SH-SY5Y (cell line): Measurements from ENCODE around the gene PARP11.

Experiments
- GATA2 ChIP-seq: IDR thresholded peaks from 2 replicates; pipeline ENCODE4 v1.6.1; 2011; ENCODE audit warnings: mild to moderate bottlenecking, low read depth, low read length
- GATA3 ChIP-seq: IDR thresholded peaks from 2 replicates; pipeline ENCODE4 v1.6.1; 2011; ENCODE audit warnings: low read depth, mild to moderate bottlenecking, low read length, moderate library complexity

- TF ChIP-seq GATA3 (no peak), GATA2 (no peak)
Observed at GRCh38 chr12:3770891-3771290, 102.3 kb downstream of the PARP11 start.
